ENCODE data around the gene TUBB3. TPM values are rescaled to one million over a fixed set of nuclear protein-coding genes. Genes with fewer than 3 reads are reported as not detected.
"Not testable (repeated sequence)": the region's sequence is repeated elsewhere in the genome, so short reads cannot be mapped to it uniquely, and the experiment has no call there.

TUBB3 gene
- 149 TPM for polyA plus RNA-seq (2013, experiment 1 of 2)
- 134 TPM for polyA plus RNA-seq (2013, experiment 2 of 2)

DNA sequence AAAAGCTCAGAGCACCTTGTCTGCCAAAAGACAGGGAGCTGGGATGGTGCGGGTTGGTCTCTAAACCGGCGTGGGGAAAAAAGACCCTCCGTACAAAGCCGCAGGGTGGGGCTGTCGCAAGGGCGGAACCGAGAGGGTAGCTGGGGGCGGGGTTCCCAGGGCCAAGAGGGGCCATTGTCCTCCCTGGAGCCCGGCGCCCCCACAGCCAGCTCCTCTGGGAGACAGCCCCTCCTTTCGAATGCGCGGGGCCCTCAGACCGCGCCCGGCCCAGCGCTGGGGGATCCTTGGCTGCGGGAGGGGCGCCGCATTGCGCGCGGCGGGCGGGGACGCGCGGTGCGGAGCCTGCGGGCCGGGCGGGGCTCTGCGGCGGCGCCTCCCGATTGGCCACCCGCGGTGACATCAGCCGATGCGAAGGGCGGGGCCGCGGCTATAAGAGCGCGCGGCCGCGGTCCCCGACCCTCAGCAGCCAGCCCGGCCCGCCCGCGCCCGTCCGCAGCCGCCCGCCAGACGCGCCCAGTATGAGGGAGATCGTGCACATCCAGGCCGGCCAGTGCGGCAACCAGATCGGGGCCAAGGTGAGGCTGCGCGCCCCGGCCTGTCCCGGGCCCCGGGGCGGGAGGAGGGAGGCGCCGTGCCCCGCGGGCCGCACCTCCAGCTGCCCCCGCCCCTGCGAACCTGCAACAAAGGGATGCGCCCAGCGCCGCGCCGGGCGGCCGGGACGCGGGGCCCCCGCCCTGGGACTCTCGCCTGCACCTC, at the start of gene TUBB3:
TSS of gene TUBB3 (plus strand) at position 459 of the 756 bp plus-strand sequence. CDS start at position 519, 60 bp downstream.
- Histone ChIP-seq H3K27me3 (ENCODE audit: insufficient read depth, low read length) (peaks cover 5% of the 10 kb centered on the region; the same call in 1 of the 2 replicates), H3K9ac (ENCODE audit: low read depth, low read length) (peak within 1 kb of the TSS; percentile 79)
- WGBS = under 1% methylated on average over 88 of the region's 88 CpGs

DNA sequence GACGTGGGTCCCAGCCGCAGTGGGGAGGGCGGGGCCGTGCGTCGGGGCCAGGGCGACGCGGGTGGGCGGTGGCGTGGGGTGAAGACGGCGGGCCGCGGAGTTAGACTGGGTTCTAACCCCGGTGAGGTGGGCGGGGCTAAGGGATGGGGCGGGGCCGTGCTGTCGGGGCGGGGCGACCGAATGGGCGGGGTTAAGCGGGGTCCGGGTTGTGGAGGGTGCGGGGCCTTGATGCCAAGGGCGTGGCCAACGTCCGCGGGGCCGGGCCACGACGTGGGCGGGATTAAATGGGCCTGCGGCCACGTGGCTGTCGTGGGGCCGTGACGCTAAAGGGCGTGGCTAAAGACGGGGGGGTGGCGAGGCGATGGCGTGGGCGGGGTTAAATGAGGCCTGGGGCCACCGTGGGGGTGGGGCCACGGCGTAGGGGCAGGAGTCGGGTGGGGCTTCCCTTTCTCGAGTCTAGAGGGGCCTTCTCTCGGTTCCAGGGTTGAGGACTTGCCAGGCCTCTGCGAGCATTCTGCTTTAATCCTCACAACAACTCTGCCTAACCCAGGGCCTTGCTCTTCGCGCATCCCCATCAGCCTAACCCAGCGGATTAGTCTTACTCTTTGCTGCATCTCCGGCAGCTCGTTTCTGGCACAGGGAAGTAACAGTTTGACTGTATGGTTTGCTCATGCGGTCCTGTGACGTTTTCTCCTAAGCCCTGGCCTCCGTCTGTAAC, 49.0 kb upstream of the TUBB3 start:
- 10% methylated on average over 61 of the region's 61 CpGs for WGBS
- Histone ChIP-seq H3K36me3 (ENCODE audit: insufficient read depth, low read length) (peaks cover 31% of the 10 kb centered on the region), H3K4me3 (ENCODE audit: low read length) (peak overlapping the region; percentile 98), H3K27ac (ENCODE audit: low read depth, low read length) (peak overlapping the region; percentile 100; the same call in 1 of the 2 replicates), H3K4me1 (ENCODE audit: insufficient read depth, low read length) (no peaks in the 10 kb centered on the region), H3K9ac (ENCODE audit: low read depth, low read length) (peak overlapping the region; percentile 4; the same call in 1 of the 2 replicates), H3K27me3 (ENCODE audit: insufficient read depth, low read length) (peaks cover 2% of the 10 kb centered on the region; the same call in 1 of the 2 replicates), H3K9me3 (ENCODE audit: insufficient read depth, low read depth, low read length) (peaks cover 11% of the 10 kb centered on the region)

More for the DNA sequence above, at the start of gene TUBB3:
- Histone ChIP-seq H3K27ac (ENCODE audit: low read depth, low read length) (peak within 1 kb of the TSS; percentile 77), H3K9me3 (ENCODE audit: insufficient read depth, low read depth, low read length) (no peaks in the 10 kb centered on the region), H3K4me3 (ENCODE audit: low read length) (peak within 1 kb of the TSS; percentile 73), H3K36me3 (ENCODE audit: insufficient read depth, low read length) (peaks cover 8% of the 10 kb centered on the region; the same call in 1 of the 2 replicates), H3K4me1 (ENCODE audit: insufficient read depth, low read length) (peaks cover 20% of the 10 kb centered on the region; the same call in 1 of the 2 replicates)

DNA sequence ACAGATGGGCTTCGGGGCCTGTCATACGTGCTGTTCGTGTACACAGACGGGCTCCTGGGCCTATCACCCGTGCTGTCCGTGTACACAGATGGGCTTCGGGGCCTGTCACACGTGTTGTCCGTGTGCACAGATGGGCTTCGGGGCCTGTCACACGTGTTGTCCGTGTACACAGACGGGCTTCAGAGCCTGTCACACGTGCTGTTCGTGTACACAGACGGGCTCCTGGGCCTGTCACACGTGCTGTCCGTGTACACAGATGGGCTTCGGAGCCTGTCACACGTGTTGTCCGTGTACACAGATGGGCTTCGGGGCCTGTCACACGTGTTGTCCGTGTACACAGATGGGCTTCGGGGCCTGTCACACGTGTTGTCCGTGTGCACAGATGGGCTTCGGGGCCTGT, 44.0 kb upstream of the TUBB3 start:
- 95% methylated on average over 26 of the region's 28 CpGs for WGBS
- H3K36me3 ChIP-seq (ENCODE audit: insufficient read depth, low read length) = peaks cover 70% of the 10 kb centered on the region

DNA sequence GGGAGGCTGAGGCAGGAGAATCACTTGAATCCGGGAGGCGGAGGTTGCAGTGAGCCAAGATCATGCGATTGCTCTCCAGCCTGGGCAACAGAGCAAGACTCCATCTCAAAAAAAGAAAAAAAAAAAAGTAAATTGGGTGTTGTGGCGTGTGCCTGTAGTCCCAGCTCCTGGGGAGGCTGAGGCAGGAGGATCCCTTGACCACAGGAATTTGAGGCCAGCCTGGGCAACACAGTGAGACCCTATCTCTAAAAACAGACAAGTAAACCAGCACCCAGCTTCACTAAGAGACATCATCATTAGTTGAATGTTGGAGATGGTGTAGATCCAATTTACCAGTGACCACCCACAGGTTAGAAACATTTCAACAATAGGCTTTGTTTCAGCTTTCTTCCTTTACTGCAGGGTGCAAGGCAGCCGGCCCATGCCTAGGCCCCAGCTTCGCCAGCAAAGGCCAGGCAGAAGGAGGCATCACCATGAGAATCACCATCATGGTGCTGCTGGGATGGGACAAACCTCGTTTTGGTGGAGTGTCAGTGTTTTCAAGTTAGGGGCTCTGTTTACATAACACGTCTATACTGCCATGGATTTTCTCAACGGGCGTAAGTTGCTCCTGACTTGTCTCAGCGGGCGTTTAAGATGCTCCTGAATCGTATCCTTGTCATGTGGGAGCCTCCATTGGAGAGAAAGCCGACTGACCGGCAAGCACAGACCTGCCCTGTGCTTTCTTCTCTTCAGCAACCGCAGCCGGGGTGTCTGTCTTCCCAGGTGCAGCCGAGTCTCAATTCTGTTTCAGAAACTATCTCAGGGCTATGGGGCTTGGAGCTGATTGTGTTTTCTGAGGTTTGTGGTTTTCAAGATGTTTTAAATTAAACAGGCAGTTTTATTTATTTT, 42.4 kb upstream of the TUBB3 start:
- H3K27me3 ChIP-seq (ENCODE audit: insufficient read depth, low read length) = no peaks in the 10 kb centered on the region
- WGBS = 96% methylated on average over 18 of the region's 18 CpGs
- no peak overlapping the region for H3K9ac ChIP-seq (ENCODE audit: low read depth, low read length)
- no peaks in the 10 kb centered on the region for H3K4me1 ChIP-seq (ENCODE audit: insufficient read depth, low read length)
- no peak overlapping the region for H3K4me3 ChIP-seq (ENCODE audit: low read length)
- no peak overlapping the region for H3K27ac ChIP-seq (ENCODE audit: low read depth, low read length)
- H3K9me3 ChIP-seq (ENCODE audit: insufficient read depth, low read depth, low read length) = peaks cover 5% of the 10 kb centered on the region; the same call in 1 of the 2 replicates
- peaks cover 72% of the 10 kb centered on the region for H3K36me3 ChIP-seq (ENCODE audit: insufficient read depth, low read length)

More for the DNA sequence above, 44.0 kb upstream of the TUBB3 start:
- not testable (repeated sequence) for H3K27ac ChIP-seq (ENCODE audit: low read depth, low read length); H3K9ac ChIP-seq (ENCODE audit: low read depth, low read length); H3K27me3 ChIP-seq (ENCODE audit: insufficient read depth, low read length); H3K4me3 ChIP-seq (ENCODE audit: low read length); H3K4me1 ChIP-seq (ENCODE audit: insufficient read depth, low read length)
- peaks cover 11% of the 10 kb centered on the region for H3K9me3 ChIP-seq (ENCODE audit: insufficient read depth, low read depth, low read length)

DNA sequence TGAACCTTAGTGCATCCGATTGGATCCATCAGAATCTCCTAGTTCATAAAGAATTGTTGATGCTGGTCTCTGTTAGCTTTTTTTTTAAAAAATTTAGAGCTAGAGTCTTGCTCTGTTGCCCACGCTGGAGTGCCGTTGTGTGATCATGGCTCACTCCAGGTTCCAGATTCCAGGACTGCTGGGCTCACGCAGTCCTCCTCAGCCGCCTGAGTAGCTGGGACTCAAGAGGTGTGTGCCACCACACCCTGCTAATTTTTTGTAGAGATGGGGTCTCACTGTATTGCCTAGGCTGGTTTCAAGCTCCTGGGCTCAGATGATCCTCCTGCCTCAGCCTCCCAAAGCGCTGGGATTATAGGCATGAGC, 41.8 kb upstream of the TUBB3 start:
- H3K9ac ChIP-seq (ENCODE audit: low read depth, low read length) = no peak overlapping the region
- H3K4me3 ChIP-seq (ENCODE audit: low read length) = no peak overlapping the region
- no peaks in the 10 kb centered on the region for H3K9me3 ChIP-seq (ENCODE audit: insufficient read depth, low read depth, low read length)
- no peak overlapping the region for H3K27ac ChIP-seq (ENCODE audit: low read depth, low read length)
- H3K4me1 ChIP-seq (ENCODE audit: insufficient read depth, low read length) = no peaks in the 10 kb centered on the region
- peaks cover 69% of the 10 kb centered on the region for H3K36me3 ChIP-seq (ENCODE audit: insufficient read depth, low read length)
- no peaks in the 10 kb centered on the region for H3K27me3 ChIP-seq (ENCODE audit: insufficient read depth, low read length)
- 93% methylated on average over 6 of the region's 6 CpGs for WGBS

DNA sequence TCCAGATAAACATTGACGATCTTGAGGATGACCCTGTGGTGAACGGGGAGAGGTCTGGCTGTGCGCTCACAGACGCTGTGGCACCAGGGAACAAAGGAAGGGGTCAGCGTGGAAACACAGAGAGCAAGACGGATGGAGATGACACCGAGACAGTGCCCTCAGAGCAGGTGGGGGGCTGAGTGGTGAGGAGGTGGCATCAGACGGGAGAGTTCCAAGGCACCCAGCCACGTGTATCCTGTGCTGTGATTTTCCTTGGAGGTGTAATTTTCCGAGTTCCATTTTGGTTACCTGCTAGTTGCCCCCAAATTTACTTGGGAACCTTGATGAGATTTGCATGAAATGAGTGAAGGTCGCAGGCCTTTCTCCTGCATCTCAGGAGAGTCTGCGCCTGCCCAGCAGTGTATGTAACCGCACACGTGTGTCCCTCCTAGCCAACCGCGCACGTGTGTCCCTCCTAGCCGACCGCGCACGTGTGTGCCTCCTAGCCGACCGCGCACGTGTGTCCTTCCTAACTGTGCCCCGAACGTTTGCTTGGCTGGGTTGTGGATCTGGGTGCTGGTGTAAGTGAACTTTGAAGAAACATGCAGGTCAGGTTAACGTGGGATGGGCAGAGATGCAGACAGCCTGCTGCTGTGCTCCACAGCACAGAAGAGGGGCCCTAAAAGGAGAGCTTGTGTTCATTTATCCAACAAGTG, 39.6 kb upstream of the TUBB3 start:
- peaks cover 78% of the 10 kb centered on the region for H3K36me3 ChIP-seq (ENCODE audit: insufficient read depth, low read length)
- H3K4me1 ChIP-seq (ENCODE audit: insufficient read depth, low read length) = no peaks in the 10 kb centered on the region
- H3K9ac ChIP-seq (ENCODE audit: low read depth, low read length) = no peak overlapping the region
- no peak overlapping the region for H3K27ac ChIP-seq (ENCODE audit: low read depth, low read length)
- 97% methylated on average over 28 of the region's 28 CpGs for WGBS
- no peaks in the 10 kb centered on the region for H3K27me3 ChIP-seq (ENCODE audit: insufficient read depth, low read length)
- H3K9me3 ChIP-seq (ENCODE audit: insufficient read depth, low read depth, low read length) = no peaks in the 10 kb centered on the region
- no peak overlapping the region for H3K4me3 ChIP-seq (ENCODE audit: low read length)

DNA sequence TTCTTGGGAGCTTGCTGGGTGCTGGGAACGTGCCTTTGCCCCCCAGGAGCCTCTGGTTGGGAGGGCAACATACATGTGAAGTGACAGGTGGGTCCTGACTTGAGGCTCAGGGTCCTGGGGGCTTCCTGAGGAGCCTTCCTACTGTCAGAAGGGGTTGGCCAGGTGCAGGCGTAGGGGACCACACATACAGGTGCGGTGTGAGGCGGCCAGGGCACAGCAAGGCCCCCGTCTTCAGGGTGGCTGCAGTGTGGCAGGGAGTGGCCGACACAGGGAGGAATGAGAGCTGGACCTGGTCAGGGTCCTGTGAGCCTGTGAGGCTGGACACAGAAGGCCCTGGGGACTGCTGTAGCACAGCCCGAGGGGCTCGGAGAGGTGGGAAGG, 39.1 kb upstream of the TUBB3 start:
- Histone ChIP-seq H3K4me3 (ENCODE audit: low read length) (no peak overlapping the region), H3K9me3 (ENCODE audit: insufficient read depth, low read depth, low read length) (no peaks in the 10 kb centered on the region), H3K27ac (ENCODE audit: low read depth, low read length) (no peak overlapping the region), H3K27me3 (ENCODE audit: insufficient read depth, low read length) (no peaks in the 10 kb centered on the region), H3K9ac (ENCODE audit: low read depth, low read length) (no peak overlapping the region), H3K36me3 (ENCODE audit: insufficient read depth, low read length) (peaks cover 75% of the 10 kb centered on the region), H3K4me1 (ENCODE audit: insufficient read depth, low read length) (no peaks in the 10 kb centered on the region)
- 96% methylated on average over 8 of the region's 8 CpGs for WGBS

DNA sequence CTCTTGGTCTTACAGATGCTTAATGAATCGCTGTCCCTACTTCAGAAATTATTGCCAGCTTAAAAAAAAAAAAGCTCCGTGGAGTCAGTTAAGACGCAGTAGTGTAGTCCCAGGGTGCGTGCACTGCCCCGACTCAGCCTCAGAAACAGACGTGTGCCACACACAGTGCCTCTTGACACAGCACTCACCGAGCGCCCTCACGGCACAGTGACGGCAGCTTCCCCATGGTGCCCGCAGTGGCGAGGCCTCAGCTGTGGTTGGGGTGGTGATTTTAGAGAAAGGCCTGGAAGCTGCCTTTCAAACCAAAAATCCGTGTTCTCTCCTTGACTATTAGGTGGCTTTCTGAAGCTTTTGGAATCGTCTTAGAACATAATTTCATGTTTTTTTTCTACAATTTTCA, 35.9 kb upstream of the TUBB3 start:
- Histone ChIP-seq H3K27ac (ENCODE audit: low read depth, low read length) (no peak overlapping the region), H3K9ac (ENCODE audit: low read depth, low read length) (no peak overlapping the region), H3K9me3 (ENCODE audit: insufficient read depth, low read depth, low read length) (no peaks in the 10 kb centered on the region), H3K36me3 (ENCODE audit: insufficient read depth, low read length) (peaks cover 79% of the 10 kb centered on the region), H3K4me1 (ENCODE audit: insufficient read depth, low read length) (no peaks in the 10 kb centered on the region), H3K27me3 (ENCODE audit: insufficient read depth, low read length) (no peaks in the 10 kb centered on the region), H3K4me3 (ENCODE audit: low read length) (no peak overlapping the region)
- WGBS = 98% methylated on average over 14 of the region's 14 CpGs

DNA sequence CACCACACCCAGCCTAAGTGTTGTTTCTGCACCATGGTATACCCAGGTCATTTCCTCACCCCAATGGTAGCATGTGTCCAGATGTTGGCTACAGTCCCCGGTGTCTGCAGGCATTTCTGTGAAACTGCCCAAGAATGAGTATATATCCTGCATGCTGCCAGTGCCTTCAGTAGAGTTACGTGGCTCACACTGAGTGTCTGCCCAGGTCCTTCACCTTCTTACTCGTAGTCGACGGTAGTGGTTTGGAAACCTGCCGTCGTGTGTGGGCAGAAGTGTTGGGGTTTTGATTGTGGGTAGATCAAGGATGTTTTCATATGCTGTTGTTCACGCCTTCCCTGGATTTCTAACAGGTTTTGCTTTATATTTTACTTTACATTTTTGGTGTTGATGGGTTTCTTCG, 32.9 kb upstream of the TUBB3 start:
- no peaks in the 10 kb centered on the region for H3K4me1 ChIP-seq (ENCODE audit: insufficient read depth, low read length)
- H3K9ac ChIP-seq (ENCODE audit: low read depth, low read length) = no peak overlapping the region
- peaks cover 81% of the 10 kb centered on the region for H3K36me3 ChIP-seq (ENCODE audit: insufficient read depth, low read length)
- WGBS = 94% methylated on average over 8 of the region's 9 CpGs
- H3K27ac ChIP-seq (ENCODE audit: low read depth, low read length) = no peak overlapping the region
- no peak overlapping the region for H3K4me3 ChIP-seq (ENCODE audit: low read length)
- H3K27me3 ChIP-seq (ENCODE audit: insufficient read depth, low read length) = no peaks in the 10 kb centered on the region
- H3K9me3 ChIP-seq (ENCODE audit: insufficient read depth, low read depth, low read length) = no peaks in the 10 kb centered on the region

DNA sequence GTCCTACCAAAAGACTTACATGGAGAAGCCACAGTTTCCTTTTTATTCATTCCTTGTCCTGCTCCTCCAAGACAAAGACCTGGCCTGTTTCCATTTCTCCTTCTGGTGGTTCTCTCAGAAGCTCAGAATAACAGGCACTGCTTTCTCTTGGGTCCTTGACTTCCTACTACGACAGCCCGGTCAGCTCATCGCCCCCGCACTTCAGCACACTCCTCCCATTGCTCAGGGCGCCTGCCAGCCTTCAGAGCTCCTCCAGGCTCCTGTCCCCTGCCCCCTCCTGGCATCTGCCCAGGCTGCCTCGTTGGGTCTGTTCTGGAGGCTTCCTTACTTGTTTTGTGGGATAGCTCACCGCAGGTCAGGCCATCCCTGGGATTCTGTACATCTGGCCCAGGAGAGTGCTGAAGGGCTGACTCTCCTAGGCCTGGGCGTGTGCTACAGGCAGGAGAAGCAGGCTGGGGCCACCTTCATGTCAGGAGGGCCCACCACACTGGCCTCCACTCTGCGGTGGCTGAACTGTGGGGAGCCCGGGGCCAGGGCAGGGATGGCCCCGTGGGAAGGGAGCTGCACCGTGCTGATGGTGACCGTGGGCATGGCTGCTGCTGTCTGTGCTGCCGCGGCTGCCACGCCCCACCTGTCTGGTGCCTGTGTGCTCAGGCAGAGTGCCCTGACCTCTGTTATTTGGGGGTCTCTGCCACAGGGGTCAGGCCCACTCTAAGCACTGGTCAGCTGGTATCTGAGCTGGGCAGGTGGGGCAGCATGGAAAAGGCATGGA, 32.1 kb upstream of the TUBB3 start:
- Histone ChIP-seq H3K36me3 (ENCODE audit: insufficient read depth, low read length) (peaks cover 80% of the 10 kb centered on the region), H3K27me3 (ENCODE audit: insufficient read depth, low read length) (no peaks in the 10 kb centered on the region), H3K4me1 (ENCODE audit: insufficient read depth, low read length) (no peaks in the 10 kb centered on the region), H3K9me3 (ENCODE audit: insufficient read depth, low read depth, low read length) (no peaks in the 10 kb centered on the region), H3K4me3 (ENCODE audit: low read length) (no peak overlapping the region), H3K9ac (ENCODE audit: low read depth, low read length) (no peak overlapping the region), H3K27ac (ENCODE audit: low read depth, low read length) (no peak overlapping the region)
- WGBS = 95% methylated on average over 16 of the region's 16 CpGs
